MM.1S (cell line): ENCODE measurements around the gene ATCAY.

Experiments used
- DNase-seq: peaks from one replicate; pipeline ENCODE4 v3.0.0-alpha.2; 2015
- H2AFZ ChIP-seq: fragments of 300-600 bp; sonication (generic); 2 replicates; pipeline ENCODE4 v1.6.0; 2016; ENCODE audit warnings: antibody characterized with exemption, low read length
- H3F3A ChIP-seq: fragments of 300-600 bp; sonication (generic); 2 replicates; pipeline ENCODE4 v1.6.1; 2016; ENCODE audit warnings: mild to moderate bottlenecking, antibody characterized with exemption, low read length, moderate library complexity, mixed read lengths; ENCODE audit not compliant: insufficient read depth
- H3K27ac ChIP-seq: fragments of 300-600 bp; sonication (generic); 2 replicates; pipeline ENCODE4 v1.5.1; 2016; ENCODE audit warnings: mild to moderate bottlenecking, low read length
- H3K27me3 ChIP-seq: fragments of 300-600 bp; sonication (generic); replicated peaks from 2 replicates; pipeline ENCODE4 v1.6.0; 2016; ENCODE audit warnings: low read length; ENCODE audit not compliant: insufficient read depth
- H3K36me3 ChIP-seq: fragments of 300-600 bp; sonication (generic); replicated peaks from 2 replicates; pipeline ENCODE4 v1.6.1; 2016; ENCODE audit warnings: mild to moderate bottlenecking, low read length, mixed read lengths; ENCODE audit not compliant: insufficient read depth
- H3K4me1 ChIP-seq: fragments of 300-600 bp; sonication (generic); 2 replicates; pipeline ENCODE4 v1.6.1; 2016; ENCODE audit warnings: low read length, mixed read lengths
- H3K4me2 ChIP-seq: fragments of 300-600 bp; sonication (generic); 2 replicates; pipeline ENCODE4 v1.6.0; 2016; ENCODE audit warnings: low read depth, low read length
- H3K4me3 ChIP-seq: fragments of 300-600 bp; sonication (generic); 2 replicates; pipeline ENCODE4 v1.5.1; 2016; ENCODE audit warnings: low read length, mixed read lengths
- H3K79me2 ChIP-seq: fragments of 300-600 bp; sonication (generic); 2 replicates; pipeline ENCODE4 v1.6.1; 2016; ENCODE audit warnings: mixed run types, low read length, mixed read lengths
- H3K9ac ChIP-seq: fragments of 300-600 bp; sonication (generic); 2 replicates; pipeline ENCODE4 v1.6.1; 2016; ENCODE audit warnings: low read length, mixed read lengths
- H3K9me2 ChIP-seq: fragments of 300-600 bp; sonication (generic); replicated peaks from 2 replicates; pipeline ENCODE4 v1.6.1; 2016; ENCODE audit warnings: mild to moderate bottlenecking, low read length, mixed read lengths; ENCODE audit not compliant: insufficient read depth
- H3K9me3 ChIP-seq: fragments of 300-600 bp; sonication (generic); replicated peaks from 2 replicates; pipeline ENCODE4 v1.6.1; 2016; ENCODE audit warnings: mild to moderate bottlenecking, low read length, mixed read lengths; ENCODE audit not compliant: insufficient read depth
- H4K20me1 ChIP-seq: fragments of 300-600 bp; sonication (generic); 2 replicates; pipeline ENCODE4 v1.6.1; 2016; ENCODE audit warnings: mild to moderate bottlenecking, low read length, moderate library complexity, mixed read lengths; ENCODE audit not compliant: insufficient read depth
- EZH2 ChIP-seq: fragments of 300-600 bp; sonication (generic); optimal IDR thresholded peaks from 2 replicates; pipeline ENCODE3; 2017; ENCODE audit warnings: low read depth, mild to moderate bottlenecking, antibody characterized with exemption, low read length, mixed read lengths
- EZH2phosphoT487 ChIP-seq: fragments of 300-600 bp; sonication (generic); IDR thresholded peaks from 2 replicates; pipeline ENCODE4 v1.6.1; 2018; ENCODE audit warnings: antibody characterized with exemption, low read length
- TF ChIP-seq, protein P1 (sequence below): fragments of 300-600 bp; sonication (generic); IDR thresholded peaks from 2 replicates; pipeline ENCODE4 v1.5.1; 2016; ENCODE audit warnings: antibody characterized with exemption, low read length, mixed read lengths

ATCAY gene

DNA sequence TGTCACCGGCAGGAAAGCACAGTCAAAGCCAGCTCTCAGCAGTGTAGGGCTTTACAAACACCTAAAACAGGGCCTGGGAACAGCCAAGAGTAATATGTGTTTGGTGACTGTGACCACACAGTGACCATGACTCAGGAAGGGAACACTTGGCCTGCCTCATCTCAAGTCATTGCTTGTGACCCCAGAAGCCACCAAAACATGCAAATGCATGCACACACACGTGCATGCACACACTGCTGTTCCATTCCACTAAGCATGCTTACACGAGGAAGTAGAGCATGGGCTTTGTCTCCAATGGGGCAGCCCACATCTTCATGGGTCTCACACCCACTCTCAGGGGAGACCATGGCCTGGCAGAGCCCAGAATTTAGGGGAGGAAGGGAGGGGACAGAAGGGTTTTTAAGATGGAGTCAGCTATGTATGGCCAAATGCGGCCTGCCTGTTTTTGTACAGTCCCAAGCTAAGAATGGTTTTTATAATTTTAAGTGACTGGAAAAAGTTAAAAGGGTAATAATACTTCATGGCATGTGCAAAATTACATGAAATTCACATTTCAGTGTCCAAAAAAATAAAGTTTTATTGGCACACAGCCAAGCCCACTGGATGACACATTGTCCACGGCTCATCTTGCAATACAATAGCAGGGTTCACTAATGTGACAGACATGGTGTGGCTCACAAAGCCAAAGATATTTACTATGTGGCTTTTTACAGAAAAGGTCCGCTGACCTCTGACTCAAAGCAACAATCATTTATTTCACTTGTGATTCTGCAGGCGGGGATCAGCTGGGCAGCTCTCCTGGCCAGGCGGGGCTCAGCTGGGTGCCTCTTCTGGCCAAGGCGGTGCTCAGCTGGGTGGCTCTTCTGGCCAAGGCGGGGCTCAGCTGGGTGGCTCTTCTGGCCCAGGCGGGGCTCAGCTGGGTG, 29.0 kb upstream of the ATCAY start:
- no peak for DNase-seq
- peaks cover 96% of the 10 kb centered on the region for H3K27me3 ChIP-seq
- H3K4me3 ChIP-seq = no peak overlapping the region
- H3K79me2 ChIP-seq = no peaks in the 10 kb centered on the region
- no peaks in the 10 kb centered on the region for H3K9me3 ChIP-seq
- no peak overlapping the region for H3K9ac ChIP-seq
- no peaks in the 10 kb centered on the region for H3K36me3 ChIP-seq
- no peak overlapping the region for H3K4me2 ChIP-seq
- H3F3A ChIP-seq = no peaks in the 10 kb centered on the region
- no peaks in the 10 kb centered on the region for H3K4me1 ChIP-seq
- H3K27ac ChIP-seq = no peak overlapping the region
- H2AFZ ChIP-seq = no peak overlapping the region
- TF ChIP-seq EZH2 (no peak), EZH2phosphoT487 (no peak)
- TF ChIP-seq, protein P1, sequence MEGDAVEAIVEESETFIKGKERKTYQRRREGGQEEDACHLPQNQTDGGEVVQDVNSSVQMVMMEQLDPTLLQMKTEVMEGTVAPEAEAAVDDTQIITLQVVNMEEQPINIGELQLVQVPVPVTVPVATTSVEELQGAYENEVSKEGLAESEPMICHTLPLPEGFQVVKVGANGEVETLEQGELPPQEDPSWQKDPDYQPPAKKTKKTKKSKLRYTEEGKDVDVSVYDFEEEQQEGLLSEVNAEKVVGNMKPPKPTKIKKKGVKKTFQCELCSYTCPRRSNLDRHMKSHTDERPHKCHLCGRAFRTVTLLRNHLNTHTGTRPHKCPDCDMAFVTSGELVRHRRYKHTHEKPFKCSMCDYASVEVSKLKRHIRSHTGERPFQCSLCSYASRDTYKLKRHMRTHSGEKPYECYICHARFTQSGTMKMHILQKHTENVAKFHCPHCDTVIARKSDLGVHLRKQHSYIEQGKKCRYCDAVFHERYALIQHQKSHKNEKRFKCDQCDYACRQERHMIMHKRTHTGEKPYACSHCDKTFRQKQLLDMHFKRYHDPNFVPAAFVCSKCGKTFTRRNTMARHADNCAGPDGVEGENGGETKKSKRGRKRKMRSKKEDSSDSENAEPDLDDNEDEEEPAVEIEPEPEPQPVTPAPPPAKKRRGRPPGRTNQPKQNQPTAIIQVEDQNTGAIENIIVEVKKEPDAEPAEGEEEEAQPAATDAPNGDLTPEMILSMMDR = no peak
- no peaks in the 10 kb centered on the region for H3K9me2 ChIP-seq
- H4K20me1 ChIP-seq = no peaks in the 10 kb centered on the region

DNA sequence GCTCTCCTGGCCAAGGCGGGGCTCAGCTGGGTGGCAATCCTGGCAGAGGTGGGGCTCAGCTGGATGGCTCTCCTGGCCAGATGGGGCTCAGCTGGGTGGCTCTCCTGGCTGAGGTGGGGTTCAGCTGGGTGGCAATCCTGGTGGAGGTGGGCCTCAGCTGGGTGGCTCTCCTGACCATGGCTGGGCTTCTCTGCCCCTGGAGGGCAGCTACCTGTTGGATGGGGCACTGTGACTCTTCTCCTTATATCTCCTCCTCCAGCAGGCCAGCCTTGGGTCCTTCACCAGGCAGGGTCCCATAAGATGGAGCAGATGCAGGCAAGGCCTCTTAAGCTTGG, 28.3 kb upstream of the ATCAY start:
- no peak overlapping the region for H3K27ac ChIP-seq
- no peak for DNase-seq

DNA sequence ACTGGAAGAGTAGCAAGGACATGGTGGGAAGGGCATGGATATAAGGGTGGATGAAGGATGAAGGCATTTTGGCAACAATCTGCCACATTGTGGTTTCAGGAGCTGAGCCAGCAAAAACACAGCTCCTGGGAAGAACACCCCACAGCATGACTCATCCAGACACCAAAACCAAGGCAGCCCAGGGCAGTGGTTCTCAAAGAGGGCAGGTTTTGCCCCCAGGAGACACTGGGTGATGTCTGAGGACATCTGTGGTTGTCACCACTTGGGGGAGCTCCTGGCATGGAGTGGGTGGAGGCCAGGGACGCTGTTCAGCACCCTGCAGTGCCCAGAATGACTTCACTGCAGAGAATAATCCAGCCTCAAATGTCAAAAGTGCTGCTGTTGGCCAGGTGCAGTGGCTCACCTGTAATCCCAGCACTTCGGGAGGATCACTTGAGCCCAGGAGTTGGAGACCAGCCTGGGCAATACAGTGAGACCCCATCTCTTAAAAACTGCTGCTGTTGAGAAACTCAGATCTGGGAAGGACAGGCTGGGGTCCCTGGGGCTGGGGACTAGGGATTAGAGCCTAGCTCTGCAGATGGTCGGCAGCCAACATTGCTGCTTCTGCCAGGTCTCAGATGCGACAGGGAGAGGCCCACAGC, 27.8 kb upstream of the ATCAY start:
- TF ChIP-seq EZH2phosphoT487 (no peak), EZH2 (peak; percentile 2)
- TF ChIP-seq, protein P1 = peak; percentile 74
- no peaks in the 10 kb centered on the region for H4K20me1 ChIP-seq
- H3F3A ChIP-seq = no peaks in the 10 kb centered on the region
- peaks cover 95% of the 10 kb centered on the region for H3K27me3 ChIP-seq
- no peaks in the 10 kb centered on the region for H3K9me2 ChIP-seq
- H3K9me3 ChIP-seq = no peaks in the 10 kb centered on the region
- H3K27ac ChIP-seq = no peak overlapping the region
- no peaks in the 10 kb centered on the region for H3K79me2 ChIP-seq
- H3K4me3 ChIP-seq = no peak overlapping the region
- DNase-seq = peak; percentile 65
- H3K9ac ChIP-seq = no peak overlapping the region
- no peaks in the 10 kb centered on the region for H3K36me3 ChIP-seq
- no peaks in the 10 kb centered on the region for H3K4me1 ChIP-seq
- no peak overlapping the region for H3K4me2 ChIP-seq
- no peak overlapping the region for H2AFZ ChIP-seq

More for the DNA sequence above, 28.3 kb upstream of the ATCAY start:
- no peaks in the 10 kb centered on the region for H3K9me3 ChIP-seq
- H2AFZ ChIP-seq = no peak overlapping the region
- H3K4me2 ChIP-seq = no peak overlapping the region
- no peaks in the 10 kb centered on the region for H3K36me3 ChIP-seq
- no peak overlapping the region for H3K9ac ChIP-seq
- H3F3A ChIP-seq = no peaks in the 10 kb centered on the region
- H3K9me2 ChIP-seq = no peaks in the 10 kb centered on the region
- no peaks in the 10 kb centered on the region for H3K79me2 ChIP-seq
- H4K20me1 ChIP-seq = no peaks in the 10 kb centered on the region
- peaks cover 96% of the 10 kb centered on the region for H3K27me3 ChIP-seq
- no peak overlapping the region for H3K4me3 ChIP-seq
- H3K4me1 ChIP-seq = no peaks in the 10 kb centered on the region
- TF ChIP-seq EZH2phosphoT487 = no peak
- TF ChIP-seq, protein P1 = no peak
- TF ChIP-seq EZH2 = peak; percentile 22
